Measurements from ENCODE around the gene SMIM15.

DNA sequence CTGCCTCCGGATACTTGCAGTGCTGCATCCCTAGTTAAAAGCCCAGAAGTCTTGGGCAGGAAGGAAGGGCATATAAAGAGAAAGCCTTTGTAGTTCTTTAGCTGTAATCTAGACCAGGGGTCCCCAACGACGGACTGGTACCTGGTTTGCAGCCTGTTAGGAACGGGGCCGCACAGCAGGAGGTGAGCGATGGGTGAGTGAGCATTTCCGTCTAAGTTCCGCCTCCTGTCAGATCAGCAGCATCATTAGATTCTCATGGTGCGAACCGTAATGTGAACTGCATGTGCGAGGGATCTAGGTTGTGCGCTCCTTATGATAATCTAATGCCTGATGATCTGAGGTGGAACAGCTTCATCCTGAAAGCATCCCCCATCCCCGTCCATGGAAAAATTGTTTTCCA lies 1.6 kb upstream of the SMIM15 start:
- TF ChIP-seq POLR2A (IDR thresholded peaks at IDR 0.05) = no peak
- TF ChIP-seq, protein P1, sequence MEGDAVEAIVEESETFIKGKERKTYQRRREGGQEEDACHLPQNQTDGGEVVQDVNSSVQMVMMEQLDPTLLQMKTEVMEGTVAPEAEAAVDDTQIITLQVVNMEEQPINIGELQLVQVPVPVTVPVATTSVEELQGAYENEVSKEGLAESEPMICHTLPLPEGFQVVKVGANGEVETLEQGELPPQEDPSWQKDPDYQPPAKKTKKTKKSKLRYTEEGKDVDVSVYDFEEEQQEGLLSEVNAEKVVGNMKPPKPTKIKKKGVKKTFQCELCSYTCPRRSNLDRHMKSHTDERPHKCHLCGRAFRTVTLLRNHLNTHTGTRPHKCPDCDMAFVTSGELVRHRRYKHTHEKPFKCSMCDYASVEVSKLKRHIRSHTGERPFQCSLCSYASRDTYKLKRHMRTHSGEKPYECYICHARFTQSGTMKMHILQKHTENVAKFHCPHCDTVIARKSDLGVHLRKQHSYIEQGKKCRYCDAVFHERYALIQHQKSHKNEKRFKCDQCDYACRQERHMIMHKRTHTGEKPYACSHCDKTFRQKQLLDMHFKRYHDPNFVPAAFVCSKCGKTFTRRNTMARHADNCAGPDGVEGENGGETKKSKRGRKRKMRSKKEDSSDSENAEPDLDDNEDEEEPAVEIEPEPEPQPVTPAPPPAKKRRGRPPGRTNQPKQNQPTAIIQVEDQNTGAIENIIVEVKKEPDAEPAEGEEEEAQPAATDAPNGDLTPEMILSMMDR (IDR thresholded peaks at IDR 0.05) = no peak
